HG03442 (cell line): Measurements from ENCODE around the gene MYL3.

Source experiments
- ATAC-seq: cut with Tn5 transposase; IDR thresholded peaks from one replicate; pipeline ENCODE4 v1.9.1; 2021; ENCODE audit warnings: mild to moderate bottlenecking, moderate library complexity; ENCODE audit not compliant: unreplicated experiment

Gene MYL3

DNA sequence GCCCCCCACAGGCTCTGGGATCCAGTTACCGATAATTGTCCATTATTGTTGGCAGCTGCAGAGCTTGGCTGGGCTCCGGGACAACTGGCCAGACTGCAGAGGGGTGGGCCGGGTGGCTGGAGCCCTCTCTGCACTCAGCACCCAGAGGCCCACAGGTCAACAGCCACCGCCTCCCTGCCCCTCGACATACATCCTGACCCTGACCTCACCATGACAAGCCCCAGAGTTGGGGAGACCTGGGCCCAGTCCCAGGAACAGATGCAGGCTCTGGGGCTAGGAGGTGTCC lies 36.7 kb upstream of the MYL3 start:
- no peak for ATAC-seq

DNA sequence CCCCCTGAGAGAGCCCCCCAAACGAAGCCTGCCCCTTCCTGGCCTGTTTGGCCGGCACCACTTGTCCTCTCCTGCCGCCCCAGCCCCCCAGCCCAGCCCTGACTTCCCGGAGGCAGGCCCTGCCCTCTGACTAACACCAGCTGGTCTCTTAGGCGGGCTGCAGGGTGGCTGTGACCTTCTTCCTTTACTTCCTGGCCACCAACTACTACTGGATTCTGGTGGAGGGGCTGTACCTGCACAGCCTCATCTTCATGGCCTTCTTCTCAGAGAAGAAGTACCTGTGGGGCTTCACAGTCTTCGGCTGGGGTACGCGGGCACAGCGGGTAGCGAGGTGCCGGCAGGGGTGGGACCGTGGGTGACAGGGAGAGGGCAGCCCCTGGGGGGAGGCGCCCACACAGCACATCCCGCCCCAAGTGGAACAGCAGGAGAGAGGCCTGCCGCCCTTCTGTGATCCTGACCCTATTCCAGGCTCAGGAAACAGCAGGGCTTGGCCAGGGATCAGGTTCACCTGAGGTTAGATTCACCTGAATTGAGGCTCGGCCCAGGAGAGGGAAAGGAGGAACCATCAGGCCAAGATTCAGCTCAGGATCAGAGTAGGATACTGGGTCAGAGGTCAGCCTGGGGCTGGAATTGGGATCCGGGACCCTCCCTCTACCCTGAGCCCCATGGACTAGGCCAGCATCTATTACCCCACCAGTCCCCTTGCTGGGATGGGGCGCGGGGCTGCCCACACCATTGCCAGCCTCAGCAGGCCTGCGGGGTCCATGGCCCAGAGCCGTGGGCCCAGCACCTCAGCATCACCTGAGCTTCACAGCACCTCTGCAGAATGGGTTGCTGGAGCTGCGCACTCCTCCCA lies 36.1 kb upstream of the MYL3 start:
- no peak for ATAC-seq

- no peak for ATAC-seq
Measured at GRCh38 chr3:46898321-46899150, 35.3 kb upstream of the MYL3 start.

- ATAC-seq, result no peak
Measured at GRCh38 chr3:46897829-46898320, 34.6 kb upstream of the MYL3 start.

- ATAC-seq, result no peak
Measured at GRCh38 chr3:46897031-46897430, 33.8 kb upstream of the MYL3 start.

GRCh38 chr3:46896386-46896785 lies 33.1 kb upstream of the MYL3 start:
- ATAC-seq, result no peak

GRCh38 chr3:46895761-46896160 lies 32.5 kb upstream of the MYL3 start:
- ATAC-seq, result no peak

GRCh38 chr3:46895204-46895660 lies 32.0 kb upstream of the MYL3 start:
- ATAC-seq, result no peak

DNA sequence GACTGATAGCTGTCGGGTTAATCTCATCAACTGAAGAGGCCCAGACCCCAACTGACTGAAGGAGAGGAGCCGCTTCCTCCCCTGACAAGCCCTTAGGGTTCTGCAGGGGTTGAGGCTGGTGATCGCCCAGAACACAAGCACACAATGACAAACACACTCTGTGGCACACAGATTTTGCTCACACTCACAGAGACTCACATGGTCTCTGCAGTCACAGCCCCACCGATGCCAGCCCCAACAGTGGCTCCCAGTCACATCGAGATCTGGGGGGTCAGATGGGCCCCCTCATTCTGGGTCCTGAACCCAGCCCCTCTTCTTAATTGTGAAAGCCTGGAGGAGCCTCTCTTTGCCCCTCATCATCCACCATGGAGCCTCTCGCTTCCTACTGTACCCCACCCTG lies 31.0 kb upstream of the MYL3 start:
- ATAC-seq, result no peak

DNA sequence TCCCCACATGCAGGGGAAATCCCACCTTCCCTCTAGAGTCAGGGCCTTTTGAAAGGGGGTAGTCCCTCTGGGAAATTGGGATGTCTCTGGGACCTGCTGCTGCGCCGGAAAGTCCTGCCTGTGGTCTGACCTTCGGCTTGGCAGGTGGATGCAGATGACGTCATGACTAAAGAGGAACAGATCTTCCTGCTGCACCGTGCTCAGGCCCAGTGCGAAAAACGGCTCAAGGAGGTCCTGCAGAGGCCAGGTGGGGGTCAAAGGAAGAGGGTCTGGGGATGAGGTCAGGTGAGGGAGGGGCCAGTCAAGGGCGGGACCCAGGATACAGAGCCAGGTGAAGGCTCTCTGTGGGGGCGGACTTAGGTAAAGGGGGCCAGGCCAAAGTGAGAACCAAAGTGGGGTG lies 30.5 kb upstream of the MYL3 start:
- ATAC-seq, result no peak

GRCh38 chr3:46893146-46893748 lies 30.0 kb upstream of the MYL3 start:
- ATAC-seq, result no peak

GRCh38 chr3:46892285-46893145 lies 29.3 kb upstream of the MYL3 start:
- no peak for ATAC-seq

DNA sequence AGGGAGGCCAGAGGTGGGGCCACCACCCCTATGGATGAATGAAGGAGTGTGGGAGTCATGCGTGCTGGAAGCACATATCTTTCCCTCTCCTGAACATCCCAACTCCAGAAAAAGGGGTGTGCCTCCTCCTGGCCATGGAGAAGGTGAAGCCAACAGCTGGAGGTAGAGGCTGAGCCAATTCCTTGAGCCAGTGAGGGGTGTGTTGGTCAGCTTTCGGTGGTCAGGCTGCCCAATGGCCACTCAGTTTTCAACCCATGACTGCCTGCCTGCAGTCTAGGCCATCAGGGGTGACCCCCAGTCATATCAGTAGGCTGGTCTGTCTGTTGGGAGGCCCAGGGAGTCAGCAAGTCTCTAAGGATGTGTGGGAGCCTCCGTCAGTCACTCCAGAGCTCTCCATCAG lies 27.9 kb upstream of the MYL3 start:
- ATAC-seq, result no peak

GRCh38 chr3:46890132-46890531 lies 26.9 kb upstream of the MYL3 start:
- no peak for ATAC-seq

- ATAC-seq, result no peak
Measured at GRCh38 chr3:46889381-46890110, 26.3 kb upstream of the MYL3 start.

- no peak for ATAC-seq
Measured at GRCh38 chr3:46888705-46889104, 25.5 kb upstream of the MYL3 start.

DNA sequence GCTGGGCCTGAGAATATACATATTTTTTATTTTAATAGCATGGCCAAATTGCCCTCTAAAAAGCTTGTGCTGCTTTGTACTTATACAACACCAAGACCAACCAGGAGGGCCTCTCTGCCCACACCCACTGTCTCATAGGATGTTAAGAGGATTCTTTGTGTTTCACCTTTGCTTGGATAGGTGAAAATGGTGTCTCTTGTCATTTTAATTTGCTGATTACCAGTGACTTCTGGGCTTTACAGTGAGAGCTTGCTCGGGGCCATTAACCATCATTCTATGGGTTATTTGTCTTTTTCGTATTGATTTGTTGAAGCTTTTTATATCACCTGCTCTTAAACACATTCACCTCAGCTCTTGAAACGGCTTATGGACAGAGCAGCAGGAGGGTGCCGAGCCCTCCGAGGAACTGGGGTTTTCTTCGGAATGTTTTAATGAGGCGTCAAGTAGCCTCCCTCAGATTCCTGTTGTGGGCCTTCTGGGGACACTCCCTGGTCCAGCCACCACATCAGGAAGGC lies 24.8 kb upstream of the MYL3 start:
- ATAC-seq, result no peak

DNA sequence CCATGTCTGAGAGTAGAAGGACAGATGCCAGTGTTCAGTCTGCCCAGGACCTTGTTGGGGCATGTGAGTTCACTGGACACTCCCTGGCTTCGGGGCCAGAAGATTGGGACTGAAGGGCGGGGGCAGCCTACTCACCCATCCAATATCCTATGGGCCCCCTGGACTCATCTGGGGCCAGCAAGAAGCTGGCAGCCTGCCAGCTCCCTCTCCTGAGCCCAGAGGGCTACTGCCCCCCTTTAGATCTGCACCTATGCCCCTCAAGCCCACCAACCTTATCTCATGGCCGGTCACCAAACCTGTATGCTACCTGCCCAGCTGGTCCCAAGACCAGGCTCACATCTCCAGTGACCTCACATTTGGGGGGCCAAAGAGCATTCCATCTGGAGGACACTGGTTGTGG lies 22.4 kb upstream of the MYL3 start:
- ATAC-seq, result no peak

GRCh38 chr3:46884929-46885328 lies 21.7 kb upstream of the MYL3 start:
- no peak for ATAC-seq

DNA sequence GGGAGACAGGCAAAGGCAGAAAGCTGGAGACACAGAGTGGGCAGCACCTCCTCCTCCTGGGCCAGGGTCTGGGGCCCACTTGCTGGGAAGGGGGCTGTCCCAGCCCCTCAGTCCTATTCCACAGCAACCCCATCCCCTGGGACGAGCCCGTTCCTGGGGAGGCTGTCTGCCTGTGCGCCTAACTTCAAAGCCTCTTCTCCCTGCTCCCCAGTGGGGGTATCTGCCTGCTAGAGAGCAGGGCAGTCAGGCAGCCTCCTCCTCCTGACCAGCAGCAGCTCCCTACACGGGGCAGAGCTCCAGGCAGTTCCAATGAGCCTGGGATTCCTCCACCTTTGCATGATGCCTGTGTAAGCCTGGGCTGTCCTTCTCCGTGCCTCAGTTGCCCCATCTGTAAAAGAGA lies 21.2 kb upstream of the MYL3 start:
- no peak for ATAC-seq
